ENCODE data around the gene CDK6. TPM values are rescaled to one million over a fixed set of nuclear protein-coding genes. Genes with fewer than 3 reads are reported as not detected.

Gene CDK6
- total and polyA plus RNA-seq, 9 of the 15 experiments (the other 6 are each of a cell fraction or from before 2014, with no cell fraction given), result 7.6 to 109 (median 44.4) TPM

DNA sequence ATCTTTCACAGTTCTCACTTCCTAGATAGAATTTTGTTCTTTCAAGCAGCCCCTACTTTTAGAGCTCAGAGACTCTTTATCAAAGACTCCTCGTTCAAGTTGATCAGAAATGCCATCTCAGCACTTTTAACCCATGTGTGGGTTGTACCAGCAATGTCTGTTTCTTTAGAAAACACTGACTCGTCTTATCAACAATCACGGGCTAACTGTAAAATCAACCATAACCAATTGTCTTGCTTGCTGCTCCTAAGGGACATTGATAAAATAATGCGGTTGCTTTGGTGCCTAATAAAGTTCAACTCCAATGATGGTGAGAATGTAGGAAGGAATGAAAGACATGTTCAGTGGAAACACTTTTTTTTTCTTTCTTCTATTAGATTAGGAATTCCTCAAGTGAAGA is 12.9 kb upstream of the CDK6 start (continued):
- no peak for TF ChIP-seq DMBX1 (CRISPR knock-in tag; IDR thresholded peaks at IDR 0.05; ENCODE audit: borderline replicate concordance)

DNA sequence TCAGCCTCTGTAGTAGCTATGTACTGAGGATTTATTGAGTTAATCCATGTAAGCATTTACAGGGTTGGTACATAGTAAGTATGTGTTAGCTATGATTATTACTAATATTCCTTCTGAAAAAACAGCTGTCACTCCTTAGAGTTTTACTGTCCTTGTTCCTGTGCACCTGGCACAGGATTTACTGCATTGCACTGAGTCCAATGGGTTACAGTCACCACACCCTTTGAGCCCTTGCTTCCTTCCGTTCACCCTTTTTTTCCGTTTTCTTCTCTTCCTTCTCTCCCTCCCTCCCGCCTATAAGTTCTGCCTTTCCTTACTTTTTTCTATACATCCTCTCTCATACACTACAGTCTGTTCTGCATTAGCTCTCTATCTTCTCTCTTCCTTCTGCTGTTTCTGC is 12.5 kb upstream of the CDK6 start:
- ChIA-PET POLR2A (interaction anchor here (1.1 kb wide), 1 partner anchor 18 kb away, joined by 3 read pairs; no protein-coding TSS in a partner anchor), CTCF (ENCODE audit: low intra/inter-chr PET ratio) (no interaction called here)
- H3K4me3 ChIP-seq, result no peak overlapping the region
- in situ Hi-C loops (cut with MboI) (no loop called here), intact Hi-C loops (cut with micrococcal nuclease) (no loop called here)
- H3K36me3 ChIP-seq (ENCODE audit: control insufficient read depth, insufficient read depth, low read length), result no peaks in the 10 kb centered on the region
- FAIRE-seq (no peak), DNase-seq (ENCODE audit: extremely low read depth in 1 of 4, low spot score in 3 of 4) (no peak), ATAC-seq (no peak)
- H3K27me3 ChIP-seq (ENCODE audit: control insufficient read depth in 2 of 2, insufficient read depth in 2 of 2, low read length in 2 of 2), result no peaks in the 10 kb centered on the region
- 0 out of 2 replicates have a peak overlapping the region, but pooled peaks have one; percentile 10 for H2AFZ ChIP-seq (ENCODE audit: low read depth, low read length)
- WGBS (ENCODE audit: insufficient coverage, low coverage, missing lambda C conversion rate), result 44% methylated on average over 3 of the region's 3 CpGs
- no peak overlapping the region for H3K4me2 ChIP-seq (ENCODE audit: insufficient read depth, low read length)
- H3K9me1 ChIP-seq (ENCODE audit: control insufficient read depth, insufficient read depth, low read length), result no peaks in the 10 kb centered on the region
- H3K27ac ChIP-seq (ENCODE audit: extremely low read depth, low read depth, low read length), result no peak overlapping the region
- TF ChIP-seq PRPF4 (IDR thresholded peaks at IDR 0.05; ENCODE audit: insufficient read depth, low read depth, low read length, poor library complexity, severe bottlenecking) (no peak), ZFP1 (CRISPR knock-in tag; IDR thresholded peaks at IDR 0.05) (no peak), FOXJ3 (CRISPR knock-in tag; IDR thresholded peaks at IDR 0.05) (no peak), ZNF24 (IDR thresholded peaks at IDR 0.05) (no peak), MYC (IDR thresholded peaks at IDR 0.05; ENCODE audit: low read depth, low read length) (no peak), MYC (CRISPR knock-in tag; IDR thresholded peaks at IDR 0.05; ENCODE audit: borderline replicate concordance, low read depth) (no peak), MLX (CRISPR knock-in tag; conservative IDR thresholded peaks at IDR 0.05) (no peak), CTBP1 (IDR thresholded peaks at IDR 0.05; ENCODE audit: borderline replicate concordance) (no peak), PKNOX1 (IDR thresholded peaks at IDR 0.05) (no peak), SIN3B (IDR thresholded peaks at IDR 0.05; ENCODE audit: low read depth) (no peak)
- TF ChIP-seq, protein P1, sequence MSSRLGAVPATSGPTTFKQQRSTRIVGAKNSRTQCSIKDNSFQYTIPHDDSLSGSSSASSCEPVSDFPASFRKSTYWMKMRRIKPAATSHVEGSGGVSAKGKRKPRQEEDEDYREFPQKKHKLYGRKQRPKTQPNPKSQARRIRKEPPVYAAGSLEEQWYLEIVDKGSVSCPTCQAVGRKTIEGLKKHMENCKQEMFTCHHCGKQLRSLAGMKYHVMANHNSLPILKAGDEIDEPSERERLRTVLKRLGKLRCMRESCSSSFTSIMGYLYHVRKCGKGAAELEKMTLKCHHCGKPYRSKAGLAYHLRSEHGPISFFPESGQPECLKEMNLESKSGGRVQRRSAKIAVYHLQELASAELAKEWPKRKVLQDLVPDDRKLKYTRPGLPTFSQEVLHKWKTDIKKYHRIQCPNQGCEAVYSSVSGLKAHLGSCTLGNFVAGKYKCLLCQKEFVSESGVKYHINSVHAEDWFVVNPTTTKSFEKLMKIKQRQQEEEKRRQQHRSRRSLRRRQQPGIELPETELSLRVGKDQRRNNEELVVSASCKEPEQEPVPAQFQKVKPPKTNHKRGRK (tag; IDR thresholded peaks at IDR 0.05), result no peak
- TF ChIP-seq, protein P2, sequence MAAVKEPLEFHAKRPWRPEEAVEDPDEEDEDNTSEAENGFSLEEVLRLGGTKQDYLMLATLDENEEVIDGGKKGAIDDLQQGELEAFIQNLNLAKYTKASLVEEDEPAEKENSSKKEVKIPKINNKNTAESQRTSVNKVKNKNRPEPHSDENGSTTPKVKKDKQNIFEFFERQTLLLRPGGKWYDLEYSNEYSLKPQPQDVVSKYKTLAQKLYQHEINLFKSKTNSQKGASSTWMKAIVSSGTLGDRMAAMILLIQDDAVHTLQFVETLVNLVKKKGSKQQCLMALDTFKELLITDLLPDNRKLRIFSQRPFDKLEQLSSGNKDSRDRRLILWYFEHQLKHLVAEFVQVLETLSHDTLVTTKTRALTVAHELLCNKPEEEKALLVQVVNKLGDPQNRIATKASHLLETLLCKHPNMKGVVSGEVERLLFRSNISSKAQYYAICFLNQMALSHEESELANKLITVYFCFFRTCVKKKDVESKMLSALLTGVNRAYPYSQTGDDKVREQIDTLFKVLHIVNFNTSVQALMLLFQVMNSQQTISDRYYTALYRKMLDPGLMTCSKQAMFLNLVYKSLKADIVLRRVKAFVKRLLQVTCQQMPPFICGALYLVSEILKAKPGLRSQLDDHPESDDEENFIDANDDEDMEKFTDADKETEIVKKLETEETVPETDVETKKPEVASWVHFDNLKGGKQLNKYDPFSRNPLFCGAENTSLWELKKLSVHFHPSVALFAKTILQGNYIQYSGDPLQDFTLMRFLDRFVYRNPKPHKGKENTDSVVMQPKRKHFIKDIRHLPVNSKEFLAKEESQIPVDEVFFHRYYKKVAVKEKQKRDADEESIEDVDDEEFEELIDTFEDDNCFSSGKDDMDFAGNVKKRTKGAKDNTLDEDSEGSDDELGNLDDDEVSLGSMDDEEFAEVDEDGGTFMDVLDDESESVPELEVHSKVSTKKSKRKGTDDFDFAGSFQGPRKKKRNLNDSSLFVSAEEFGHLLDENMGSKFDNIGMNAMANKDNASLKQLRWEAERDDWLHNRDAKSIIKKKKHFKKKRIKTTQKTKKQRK (IDR thresholded peaks at IDR 0.05; ENCODE audit: borderline replicate concordance, low read depth, low read length), result no peak
- H3K9ac ChIP-seq (ENCODE audit: insufficient read depth in 1 of 2, low read depth in 2 of 2, low read length in 2 of 2), result no peak overlapping the region
- no peaks in the 10 kb centered on the region; a peak in 1 of 5 replicates for H3K4me1 ChIP-seq (replicated peaks in 1 of 2; ENCODE audit: control insufficient read depth in 2 of 2, insufficient read depth in 2 of 2, low read length in 2 of 2)
- H3K9me3 ChIP-seq (replicated peaks; ENCODE audit: control insufficient read depth, insufficient read depth, low read depth, low read length), result no peaks in the 10 kb centered on the region
- H3K79me2 ChIP-seq (ENCODE audit: control insufficient read depth, insufficient read depth, low read length), result no peaks in the 10 kb centered on the region
- no peaks in the 10 kb centered on the region for H4K20me1 ChIP-seq (replicated peaks; ENCODE audit: control insufficient read depth, insufficient read depth, low read length)
- BruUV-seq (replicated peaks), result no TSS peak

Data from K562 (cell line).